ENCODE data around the gene HOXC12.

DNA sequence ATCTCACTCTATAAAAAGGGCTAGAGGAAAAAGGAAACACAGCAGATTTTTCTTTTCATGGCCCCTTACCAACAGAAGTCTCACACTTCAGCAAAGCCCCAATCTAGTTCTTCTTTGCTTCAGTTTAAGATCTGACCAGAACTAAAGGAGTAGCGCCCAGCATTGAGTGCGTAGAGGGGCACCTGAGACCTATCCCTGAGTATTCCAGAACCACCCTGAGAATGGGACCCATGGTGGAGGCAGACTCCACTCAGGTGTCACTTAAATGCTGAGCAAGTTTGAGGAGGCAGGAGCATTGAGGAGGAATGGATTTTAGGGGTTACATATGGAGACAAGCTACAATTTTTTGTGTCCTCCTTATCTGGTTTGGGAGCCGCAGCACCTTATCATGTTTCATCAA is 16.4 kb downstream of the HOXC12 start:
- TF ChIP-seq, protein P1, sequence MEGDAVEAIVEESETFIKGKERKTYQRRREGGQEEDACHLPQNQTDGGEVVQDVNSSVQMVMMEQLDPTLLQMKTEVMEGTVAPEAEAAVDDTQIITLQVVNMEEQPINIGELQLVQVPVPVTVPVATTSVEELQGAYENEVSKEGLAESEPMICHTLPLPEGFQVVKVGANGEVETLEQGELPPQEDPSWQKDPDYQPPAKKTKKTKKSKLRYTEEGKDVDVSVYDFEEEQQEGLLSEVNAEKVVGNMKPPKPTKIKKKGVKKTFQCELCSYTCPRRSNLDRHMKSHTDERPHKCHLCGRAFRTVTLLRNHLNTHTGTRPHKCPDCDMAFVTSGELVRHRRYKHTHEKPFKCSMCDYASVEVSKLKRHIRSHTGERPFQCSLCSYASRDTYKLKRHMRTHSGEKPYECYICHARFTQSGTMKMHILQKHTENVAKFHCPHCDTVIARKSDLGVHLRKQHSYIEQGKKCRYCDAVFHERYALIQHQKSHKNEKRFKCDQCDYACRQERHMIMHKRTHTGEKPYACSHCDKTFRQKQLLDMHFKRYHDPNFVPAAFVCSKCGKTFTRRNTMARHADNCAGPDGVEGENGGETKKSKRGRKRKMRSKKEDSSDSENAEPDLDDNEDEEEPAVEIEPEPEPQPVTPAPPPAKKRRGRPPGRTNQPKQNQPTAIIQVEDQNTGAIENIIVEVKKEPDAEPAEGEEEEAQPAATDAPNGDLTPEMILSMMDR (IDR thresholded peaks at IDR 0.05) = no peak
- no peak for TF ChIP-seq POLR2A (IDR thresholded peaks at IDR 0.05)

All from thyroid gland (tissue), 4 donors.